ENCODE measurements around the gene SPCS3.
"Not testable (repeated sequence)": the region's sequence is repeated elsewhere in the genome, so short reads cannot be mapped to it uniquely, and the experiment has no call there.

Gene SPCS3

DNA sequence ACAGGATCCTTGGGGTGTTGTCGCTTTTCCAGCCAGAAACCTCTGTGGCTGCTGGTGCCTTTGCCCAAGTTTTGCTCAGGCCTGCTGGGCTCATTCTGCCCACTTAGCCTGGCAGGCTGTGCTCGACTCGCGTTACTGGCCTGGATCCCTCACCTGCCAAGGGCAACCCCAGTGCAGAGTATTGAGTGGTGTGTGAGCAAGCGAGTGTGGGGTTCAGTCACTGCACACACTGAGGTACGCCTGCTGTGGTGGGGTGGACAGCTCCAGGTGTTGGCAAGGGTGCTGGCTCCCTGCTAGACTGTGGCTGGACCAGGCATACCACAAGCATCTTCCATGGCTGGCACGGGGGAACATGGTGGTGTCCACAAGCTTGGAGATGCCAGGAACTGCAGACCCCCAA, 22.6 kb downstream of the SPCS3 start:
- in situ Hi-C loops (cut with MboI; ENCODE audit: low sequenced_read_pairs), result no loop called here

DNA sequence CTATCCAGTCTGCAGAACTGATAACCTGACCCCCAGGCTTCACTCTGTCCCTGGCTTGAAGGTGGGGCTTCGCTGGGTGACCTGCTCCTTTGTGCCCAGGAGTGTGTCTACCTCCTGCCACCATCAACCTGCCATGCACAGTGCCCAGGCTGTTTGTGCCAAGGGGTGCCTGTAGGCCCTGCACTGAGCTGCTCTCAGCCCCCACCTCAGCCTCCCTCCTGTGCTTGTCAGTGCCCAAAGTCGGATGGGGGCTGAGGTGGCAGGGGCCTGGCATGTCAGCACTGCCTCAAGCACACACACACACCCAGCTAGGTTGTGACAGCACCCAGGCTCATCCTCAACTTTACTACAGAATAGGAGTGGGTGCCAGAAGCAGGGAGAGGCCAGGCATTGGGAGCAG, 23.5 kb downstream of the SPCS3 start:
- in situ Hi-C loops (cut with MboI; ENCODE audit: low sequenced_read_pairs), result no loop called here

DNA sequence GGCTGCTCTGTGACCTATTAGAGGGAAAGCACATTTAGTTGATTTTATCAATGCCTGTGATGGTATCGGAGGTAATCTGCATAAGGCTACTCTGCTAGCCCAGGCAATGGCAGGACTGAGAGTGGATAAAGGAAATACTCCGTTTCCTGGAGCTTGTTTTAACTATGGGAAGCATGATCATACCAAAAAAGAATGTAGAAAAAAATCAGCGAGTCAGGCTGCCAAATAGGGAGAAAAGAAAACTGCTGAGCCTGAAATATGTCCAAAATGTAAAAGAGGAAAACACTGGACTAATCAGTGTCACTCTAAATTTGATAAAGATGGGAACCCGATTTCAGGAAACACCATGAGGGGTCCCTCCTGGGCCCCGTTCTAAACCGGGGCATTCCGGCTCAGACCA, 25.6 kb downstream of the SPCS3 start:
- in situ Hi-C loops (cut with MboI; ENCODE audit: low sequenced_read_pairs), result not testable (repeated sequence)

DNA sequence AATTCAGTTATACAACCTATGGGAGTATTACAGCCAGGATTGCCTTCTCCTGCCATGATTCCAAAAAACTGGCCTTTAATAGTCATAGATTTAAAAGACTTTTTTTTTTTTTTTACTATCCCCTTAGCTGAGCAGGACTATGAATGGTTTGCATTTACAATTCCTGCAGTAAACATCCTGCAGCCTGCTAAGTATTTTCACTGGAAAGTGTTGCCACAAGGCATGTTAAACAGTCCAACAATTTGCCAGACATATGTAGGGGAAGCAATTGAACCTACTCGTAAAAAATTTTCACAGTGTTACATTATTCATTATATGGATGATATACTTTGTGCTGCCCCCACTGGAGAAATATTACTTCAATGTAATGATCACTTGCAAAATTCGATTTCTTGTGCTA, 27.1 kb downstream of the SPCS3 start:
- in situ Hi-C loops (cut with MboI; ENCODE audit: low sequenced_read_pairs), result not testable (repeated sequence)

DNA sequence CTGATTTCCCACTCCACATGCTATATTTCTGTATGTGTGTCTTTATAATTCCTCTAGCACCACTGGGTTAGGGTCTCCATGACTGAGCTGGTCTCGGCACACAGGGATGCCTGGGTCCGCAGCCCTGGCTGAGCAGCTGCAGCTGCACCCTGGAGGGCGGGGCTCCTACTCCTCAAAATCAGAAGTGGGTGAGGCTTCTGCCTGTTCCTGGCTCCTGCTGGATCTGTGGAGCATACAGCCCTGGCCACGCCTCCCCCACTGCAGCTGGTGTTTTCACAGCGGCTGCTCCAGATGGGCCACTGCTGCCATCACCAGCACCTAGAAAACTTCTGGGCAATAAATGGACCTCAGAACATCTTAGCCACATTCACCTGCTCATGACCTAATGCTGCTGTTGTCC, 30.9 kb downstream of the SPCS3 start:
- in situ Hi-C loops (cut with MboI; ENCODE audit: low sequenced_read_pairs), result no loop called here

DNA sequence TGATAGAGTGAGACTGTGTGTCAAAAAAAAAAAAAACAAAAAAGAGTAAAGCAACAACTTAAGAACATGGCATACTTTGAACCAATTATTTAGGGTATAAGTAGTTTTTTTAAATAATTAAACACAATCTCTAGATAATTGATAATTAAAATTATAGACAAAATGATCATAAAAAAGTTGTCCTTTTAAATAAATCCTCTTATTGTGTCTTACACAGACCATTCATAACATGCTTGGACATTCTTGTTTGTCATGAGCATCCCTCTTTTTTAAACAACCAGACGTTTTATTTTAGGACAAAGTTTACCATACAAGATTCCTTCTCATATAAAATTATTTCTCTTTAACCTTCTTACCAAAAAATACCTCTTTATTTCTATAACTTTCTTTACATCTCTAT, 35.1 kb downstream of the SPCS3 start:
- in situ Hi-C loops (cut with MboI; ENCODE audit: low sequenced_read_pairs), result no loop called here

DNA sequence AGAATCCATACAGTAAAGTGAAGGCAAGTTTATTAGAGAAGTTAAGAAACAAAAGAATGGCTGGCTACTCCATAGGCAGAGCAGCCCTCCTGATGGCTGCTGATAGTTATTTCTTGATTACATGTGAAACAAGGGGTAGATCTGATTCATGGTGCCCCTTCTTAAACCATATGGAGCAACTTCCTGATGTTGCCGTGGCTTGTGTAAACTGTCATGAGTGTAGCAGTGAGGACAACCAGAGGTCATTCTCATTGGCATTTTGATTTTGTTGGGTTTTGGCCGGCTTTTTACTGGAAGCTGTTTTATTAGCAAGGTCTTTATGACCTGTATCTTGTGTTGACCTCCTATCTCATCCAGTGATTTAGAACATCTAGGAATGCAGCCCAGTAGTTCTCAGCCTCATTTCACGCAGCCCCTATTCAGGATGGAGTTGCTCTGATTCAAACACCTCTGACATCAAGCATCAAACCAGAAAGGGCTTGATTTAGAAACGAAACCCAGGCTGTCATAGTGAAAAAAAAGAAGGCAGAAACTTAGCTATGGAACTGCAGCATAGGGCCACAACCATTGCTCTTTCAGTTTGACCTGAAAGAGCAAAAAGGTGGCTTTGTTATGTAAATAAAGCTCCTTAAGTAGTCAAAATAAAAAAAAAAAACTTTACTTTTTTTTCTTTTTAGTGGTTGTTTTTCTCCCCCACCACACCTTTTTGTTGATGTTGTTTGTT, 37.8 kb downstream of the SPCS3 start:
- in situ Hi-C loops (cut with MboI; ENCODE audit: low sequenced_read_pairs), result no loop called here

DNA sequence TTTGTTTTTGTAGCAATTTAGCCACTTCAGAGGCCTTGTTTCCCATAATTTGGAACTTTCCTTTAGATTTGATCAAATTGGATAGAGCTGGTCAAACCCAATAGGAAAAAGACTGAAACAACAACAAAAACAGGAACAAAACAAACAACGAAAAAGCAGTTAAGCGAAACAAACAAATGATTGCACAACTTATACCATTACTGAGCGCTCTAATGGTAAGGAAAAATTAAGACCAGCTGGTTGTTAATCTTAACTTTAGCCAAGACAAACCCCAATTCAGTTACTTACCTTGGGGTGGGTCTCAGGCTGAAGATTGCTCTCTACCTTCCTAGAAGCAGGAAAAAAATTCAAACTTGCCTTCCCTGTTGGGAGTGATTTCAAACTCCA, 38.3 kb downstream of the SPCS3 start:
- in situ Hi-C loops (cut with MboI; ENCODE audit: low sequenced_read_pairs), result no loop called here

DNA sequence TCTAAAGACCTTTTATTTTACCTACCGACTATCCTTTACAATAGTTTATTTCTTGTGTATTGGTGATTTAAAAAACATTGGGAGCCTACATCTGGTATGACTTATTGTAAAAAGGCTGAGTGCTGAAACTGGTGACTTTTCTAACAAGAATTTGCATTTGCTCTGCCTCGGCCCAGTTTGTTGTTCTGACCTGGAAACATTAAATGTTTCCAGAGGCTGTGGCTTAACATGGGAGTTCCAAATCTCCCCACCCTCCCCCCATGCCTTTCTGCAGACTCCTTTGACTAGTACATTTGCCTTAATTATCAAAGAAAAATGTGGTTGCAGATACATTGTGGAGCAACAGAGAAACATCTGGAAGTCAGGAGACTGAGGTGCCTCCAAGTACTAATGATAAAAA, 39.8 kb downstream of the SPCS3 start:
- in situ Hi-C loops (cut with MboI; ENCODE audit: low sequenced_read_pairs), result no loop called here

DNA sequence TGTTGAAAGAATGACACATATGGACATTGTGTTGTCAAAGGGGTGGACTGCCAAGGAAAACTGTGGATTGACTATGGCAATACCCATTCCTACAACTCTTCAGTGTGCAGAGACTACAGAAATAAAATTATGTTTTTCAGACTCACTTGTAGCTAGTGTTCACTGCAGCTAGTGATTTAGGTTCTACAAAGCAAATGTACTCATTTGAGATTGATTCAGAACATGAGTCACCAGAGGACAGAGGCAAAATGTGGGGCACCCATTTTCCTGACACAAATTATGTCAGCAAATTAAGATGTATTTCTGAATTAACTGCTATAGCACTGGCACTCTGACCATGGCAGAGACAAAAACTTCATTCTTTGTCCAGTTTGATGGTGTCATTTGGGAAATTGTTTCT, 40.7 kb downstream of the SPCS3 start:
- in situ Hi-C loops (cut with MboI; ENCODE audit: low sequenced_read_pairs), result no loop called here

DNA sequence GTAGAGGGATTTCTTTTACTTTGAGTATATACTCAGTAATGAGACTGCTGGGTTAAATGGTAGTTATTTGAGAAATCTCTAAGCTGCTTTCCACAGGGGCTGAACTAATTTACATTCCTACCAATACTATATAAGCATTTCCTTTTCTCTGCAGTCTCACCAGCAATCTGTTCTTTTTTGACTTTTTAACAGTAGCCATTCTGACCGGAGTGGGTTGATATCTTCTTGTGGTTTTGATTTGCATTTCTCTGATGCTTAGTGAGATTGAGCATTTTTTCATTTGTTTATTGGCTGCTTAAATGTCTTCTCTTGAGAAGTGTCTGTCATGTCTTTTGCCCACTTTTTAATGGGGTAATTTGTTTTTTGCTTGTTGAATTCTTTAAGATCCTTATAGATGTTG, 43.3 kb downstream of the SPCS3 start:
- in situ Hi-C loops (cut with MboI; ENCODE audit: low sequenced_read_pairs), result no loop called here

DNA sequence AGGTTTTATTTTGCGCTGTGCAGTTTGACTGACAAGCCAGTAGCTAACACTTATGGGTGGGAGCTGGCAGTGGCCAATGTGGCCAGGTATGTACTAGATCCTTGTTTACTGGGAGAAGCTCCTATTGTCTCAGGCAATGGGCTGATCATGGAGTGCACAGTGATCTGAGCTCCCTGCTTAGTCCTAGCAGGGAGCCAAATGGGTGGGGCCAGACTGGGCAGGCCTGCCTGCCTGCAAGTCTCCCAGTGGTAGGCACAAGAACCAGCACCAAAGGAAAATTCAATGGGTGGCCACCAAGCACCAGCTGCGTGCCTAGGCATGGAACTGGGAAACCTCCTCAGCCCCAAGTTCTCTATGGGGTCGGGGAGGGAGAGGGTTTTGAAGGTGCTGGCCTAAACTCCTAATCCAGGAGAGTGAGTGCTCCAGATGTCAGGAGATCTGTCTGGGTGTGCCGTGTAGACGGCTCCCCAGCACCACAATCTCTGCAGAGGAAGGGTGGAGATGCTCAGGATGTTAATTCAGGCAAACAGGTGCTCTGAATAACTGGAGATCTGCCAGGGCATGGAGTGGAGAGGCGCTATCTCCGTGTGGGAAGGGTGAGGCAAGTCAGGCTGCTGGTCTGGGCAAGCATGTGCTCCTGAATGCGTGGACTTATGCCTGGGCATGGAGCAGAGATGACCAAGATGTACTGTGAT, 48.2 kb downstream of the SPCS3 start:
- in situ Hi-C loops (cut with MboI; ENCODE audit: low sequenced_read_pairs), result no loop called here

DNA sequence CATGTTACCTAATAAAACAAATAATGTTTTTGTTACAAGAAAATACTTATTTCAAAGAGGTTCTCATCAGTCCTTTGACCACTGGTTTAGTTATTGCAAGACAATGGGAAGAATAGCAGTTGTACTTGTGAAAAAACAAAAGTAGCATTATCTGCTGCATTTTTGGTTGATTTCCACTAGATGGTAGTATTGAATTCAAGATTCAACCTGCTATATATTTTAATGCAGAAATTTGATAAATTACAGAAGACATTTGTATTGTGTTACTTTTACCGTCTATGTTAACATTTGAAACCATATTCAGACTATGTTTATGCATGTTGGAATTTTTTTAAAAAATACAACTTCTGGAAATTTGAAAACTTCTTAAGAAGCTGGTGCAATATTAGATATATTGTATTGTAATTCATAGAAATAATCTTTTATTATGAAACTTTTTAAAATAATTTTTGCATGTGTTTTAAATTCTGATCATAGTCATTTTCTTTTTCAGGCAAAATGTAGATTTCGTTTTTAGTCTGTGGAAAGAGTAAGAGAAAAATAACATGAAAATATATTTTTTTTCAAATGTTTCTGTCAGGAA, 56.4 kb downstream of the SPCS3 start:
- in situ Hi-C loops (cut with MboI; ENCODE audit: low sequenced_read_pairs), result no loop called here

DNA sequence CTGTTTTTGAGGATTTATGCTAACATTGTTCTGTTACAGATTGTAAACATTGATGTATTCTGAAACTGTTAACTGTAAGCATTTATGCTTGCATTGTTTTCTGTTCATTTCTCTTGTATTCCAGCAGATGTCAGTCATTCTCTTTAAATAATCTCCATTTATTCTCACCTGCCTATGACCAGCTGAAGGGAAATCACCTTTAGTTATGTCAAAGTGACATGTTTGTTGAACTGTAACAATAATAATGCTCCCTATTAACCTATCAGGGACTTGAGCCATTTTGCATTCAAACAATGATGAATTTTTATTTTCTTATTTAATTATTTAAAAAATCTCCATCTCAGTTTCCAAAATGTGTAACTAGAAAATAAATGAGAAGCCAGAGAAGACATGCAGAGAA, 58.0 kb downstream of the SPCS3 start:
- in situ Hi-C loops (cut with MboI; ENCODE audit: low sequenced_read_pairs), result no loop called here

DNA sequence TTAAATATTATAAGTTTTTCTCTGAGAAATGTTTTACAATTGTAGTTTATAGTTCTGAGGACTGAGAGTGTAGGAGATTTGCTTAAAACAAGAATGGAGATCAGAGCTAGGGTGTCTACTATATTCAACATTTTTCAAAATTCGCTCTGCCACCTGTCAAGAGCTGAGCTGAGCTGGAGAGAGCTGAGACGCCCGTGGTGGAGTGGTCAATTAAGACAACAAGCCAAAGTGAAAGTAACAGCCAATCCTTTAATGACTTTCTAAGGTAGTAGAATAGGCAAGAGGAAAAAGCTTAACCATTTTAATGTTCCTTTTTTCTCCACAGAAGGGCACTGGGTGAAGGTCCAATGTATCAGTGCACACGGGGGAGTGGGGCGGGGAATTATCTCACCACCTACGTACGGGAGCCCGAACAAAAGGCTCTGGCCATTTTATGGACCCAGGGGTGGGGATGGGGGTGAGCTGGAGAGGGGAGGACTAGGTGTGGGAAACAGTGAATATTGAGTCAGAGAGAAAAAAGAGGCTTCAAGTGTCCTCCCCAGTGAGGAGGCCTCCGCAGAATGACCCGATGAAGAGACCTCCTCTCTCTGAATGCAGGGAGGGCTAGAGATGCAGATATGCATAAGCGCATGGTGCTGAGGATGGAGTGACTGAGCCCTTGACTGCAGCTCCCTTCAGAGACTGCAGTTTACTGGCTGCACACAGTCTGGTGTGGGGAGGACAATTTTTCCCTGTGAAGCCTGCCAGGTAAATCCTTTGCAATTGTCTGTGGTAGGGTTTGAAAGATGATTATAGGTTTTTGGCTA, 60.8 kb downstream of the SPCS3 start:
- in situ Hi-C loops (cut with MboI; ENCODE audit: low sequenced_read_pairs), result no loop called here
